CD8-positive, alpha-beta memory T cell (primary cell): ENCODE measurements around the gene NOP9. TPM values are rescaled to one million over a fixed set of nuclear protein-coding genes. Genes with fewer than 3 reads are reported as not detected.

Experiments used
- CTCF ChIA-PET: fragments of 350-600 bp; sonication (Branson Sonifier 250); formaldehyde crosslinking; loops from one replicate; lab custom pipeline; 2021; ENCODE audit warnings: antibody characterized with exemption; lab: Charles Lee
- POLR2A ChIA-PET: fragments of 350-600 bp; sonication (Branson Sonifier 250); formaldehyde crosslinking; loops from one replicate; lab custom pipeline; 2021; ENCODE audit warnings: antibody characterized with exemption; lab: Charles Lee
- DNase-seq, 5 donors: peaks; one replicate each; pipeline versions ENCODE4 v3.0.0 to v3.0.0-alpha.2; 2020 to 2022; ENCODE audit warnings: mixed read lengths in 1 of 5
- H3K27ac ChIP-seq: one replicate; pipeline ENCODE4 v1.7.0; 2013; ENCODE audit warnings: low read depth, mild to moderate bottlenecking, low read length, moderate library complexity
- H3K27me3 ChIP-seq: 2 replicates; pipeline ENCODE4 v1.7.0; 2013; ENCODE audit warnings: low read length, mild to moderate bottlenecking; ENCODE audit not compliant: insufficient read depth, poor library complexity, severe bottlenecking
- H3K36me3 ChIP-seq: 2 replicates; pipeline ENCODE4 v1.7.0; 2013; ENCODE audit warnings: mild to moderate bottlenecking, low read length, moderate library complexity; ENCODE audit not compliant: insufficient read depth
- H3K4me1 ChIP-seq: 2 replicates; pipeline ENCODE4 v1.7.0; 2013; ENCODE audit warnings: mild to moderate bottlenecking, low read length, moderate library complexity; ENCODE audit not compliant: insufficient read depth
- H3K4me3 ChIP-seq: 2 replicates; pipeline ENCODE4 v1.7.0; 2013; ENCODE audit warnings: mild to moderate bottlenecking, low read length
- H3K9me3 ChIP-seq: 2 replicates; pipeline ENCODE4 v1.7.0; 2013; ENCODE audit warnings: mild to moderate bottlenecking, low read length
- H3K27ac Mint-ChIP-seq, 8 donors: one replicate each; pipeline ENCODE4 v1.8.0; 2020 to 2021; ENCODE audit warnings: mixed read lengths in 8 of 8, mild to moderate bottlenecking in 6 of 8, inconsistent platforms in 3 of 8, moderate library complexity in 3 of 8
- H3K27me3 Mint-ChIP-seq, 2 donors: one replicate each; pipeline ENCODE4 v1.8.0; 2020 to 2021; ENCODE audit warnings: mixed read lengths in 2 of 2, mild to moderate bottlenecking in 1 of 2, moderate library complexity in 1 of 2
- H3K36me3 Mint-ChIP-seq, 3 donors: one replicate each; pipeline ENCODE4 v1.8.0; 2020 to 2021; ENCODE audit warnings: mixed read lengths in 3 of 3, inconsistent platforms in 1 of 3, mild to moderate bottlenecking in 1 of 3
- H3K4me1 Mint-ChIP-seq, 3 donors: one replicate each; pipeline ENCODE4 v1.8.0; 2020 to 2021; ENCODE audit warnings: mixed read lengths in 3 of 3, inconsistent platforms in 1 of 3, mild to moderate bottlenecking in 1 of 3
- H3K4me3 Mint-ChIP-seq, 7 donors: one replicate each; pipeline ENCODE4 v1.8.0; 2020 to 2021; ENCODE audit warnings: mixed read lengths in 7 of 7, mild to moderate bottlenecking in 6 of 7, moderate library complexity in 4 of 7, inconsistent platforms in 2 of 7
- H3K9me3 Mint-ChIP-seq, 5 donors: one replicate each; pipeline ENCODE4 v1.8.0; 2020 to 2022; ENCODE audit warnings: mixed read lengths in 5 of 5, mild to moderate bottlenecking in 3 of 5, moderate library complexity in 2 of 5, inconsistent platforms in 1 of 5
- polyA plus RNA-seq: library from polyadenylated mRNA; unstranded; fragments of 300-500 nt; fragmentation: Illumina TruSeq; gene quantifications from one replicate; pipeline ENCODE4 v1.2.3, GENCODE V29; 2021
- total RNA-seq, 2 experiments: library from RNA; stranded (reverse); gene quantifications; one replicate each; pipeline ENCODE4 v1.2.3, GENCODE V29; 2021

The NOP9 gene
- total and polyA plus RNA-seq, 3 experiments from 2014 or later = 2.1 to 47.1 (median 44.1) TPM

DNA sequence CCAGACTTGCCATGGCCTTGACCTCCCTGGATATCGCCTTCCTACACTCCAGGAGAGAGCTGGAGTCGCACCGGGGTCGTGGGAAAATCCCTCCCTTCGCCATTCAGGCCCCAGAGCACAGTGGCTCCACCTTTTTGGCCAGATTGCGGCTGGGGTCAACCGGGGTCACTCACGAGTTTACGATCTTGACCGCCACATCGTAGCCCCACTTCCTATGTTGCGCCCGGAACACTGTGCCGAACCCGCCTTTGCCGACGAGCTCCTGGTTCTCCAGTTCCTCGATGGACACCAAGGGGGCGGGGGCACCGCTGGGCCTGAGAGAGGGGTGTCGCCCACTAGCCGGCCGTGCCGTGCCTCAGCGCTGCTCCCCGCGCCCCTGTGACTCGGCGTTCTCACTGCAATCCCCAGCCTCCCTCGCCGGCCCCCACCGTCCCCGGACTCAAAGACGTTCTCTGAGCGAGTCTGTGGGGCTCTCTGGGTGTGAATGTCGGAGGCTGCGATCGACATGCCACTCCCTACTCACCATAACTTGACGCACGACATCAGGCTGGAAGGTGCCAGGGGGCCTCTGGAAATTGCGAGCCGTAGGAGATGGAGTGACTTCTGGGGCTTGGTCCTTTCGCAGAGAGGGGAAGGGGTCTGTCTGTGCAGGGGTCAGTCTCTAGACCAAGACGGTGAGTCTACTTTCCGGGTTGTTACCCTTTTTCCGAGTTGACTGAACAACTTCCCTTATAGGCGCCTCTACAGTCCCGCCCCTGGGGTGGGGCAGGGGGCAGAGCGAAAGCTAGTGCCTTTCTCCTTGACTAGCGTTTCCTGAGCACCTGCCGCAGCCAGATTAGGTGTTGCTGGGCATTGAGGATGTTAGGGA, 39.9 kb downstream of the NOP9 start, which contains the start of gene RIPK3:
Gene RIPK3 (minus strand): TSS at position 708 of the 868 bp plus-strand sequence. CDS start 165 bp downstream, at position 543.
- H3K9me3 ChIP-seq = no peaks in the 10 kb centered on the region
- H3K4me3 ChIP-seq = peak within 1 kb of the TSS; percentile 92
- H3K27me3 ChIP-seq = peaks cover 10% of the 10 kb centered on the region
- DNase-seq = peak; percentile 50 to 75 (median 57)
- peak within 1 kb of the TSS; percentile 95 to 97 (median 97) for H3K4me3 Mint-ChIP-seq
- peak within 1 kb of the TSS; percentile 55 to 96 (median 93) for H3K27ac Mint-ChIP-seq
- H3K36me3 ChIP-seq = peaks cover 10% of the 10 kb centered on the region
- peaks cover 15 to 19% of the 10 kb centered on the region in 2 donors for H3K27me3 Mint-ChIP-seq
- ChIA-PET POLR2A (interaction anchor here (0.6 to 3.3 kb wide), 4 partner anchors 91 to 102 kb away, joined by 3 to 21 read pairs (median 4); partner anchors contain the start of genes CBLN3 and KHNYN), CTCF (interaction anchor here (0.9 to 14.0 kb wide), 8 partner anchors 11 to 97 kb away, joined by 3 to 486 read pairs (median 3); partner anchors contain the start of genes CBLN3, CIDEB, KHNYN and LTB4R)
- H3K9me3 Mint-ChIP-seq = no peaks in the 10 kb centered on the region
- peaks cover 29 to 50% (median 43%) of the 10 kb centered on the region in 3 donors for H3K4me1 Mint-ChIP-seq
- peaks cover 31% of the 10 kb centered on the region for H3K4me1 ChIP-seq
- peak within 1 kb of the TSS; percentile 60 for H3K27ac ChIP-seq
- H3K36me3 Mint-ChIP-seq = peaks cover 5 to 33% (median 5%) of the 10 kb centered on the region in 3 donors

DNA sequence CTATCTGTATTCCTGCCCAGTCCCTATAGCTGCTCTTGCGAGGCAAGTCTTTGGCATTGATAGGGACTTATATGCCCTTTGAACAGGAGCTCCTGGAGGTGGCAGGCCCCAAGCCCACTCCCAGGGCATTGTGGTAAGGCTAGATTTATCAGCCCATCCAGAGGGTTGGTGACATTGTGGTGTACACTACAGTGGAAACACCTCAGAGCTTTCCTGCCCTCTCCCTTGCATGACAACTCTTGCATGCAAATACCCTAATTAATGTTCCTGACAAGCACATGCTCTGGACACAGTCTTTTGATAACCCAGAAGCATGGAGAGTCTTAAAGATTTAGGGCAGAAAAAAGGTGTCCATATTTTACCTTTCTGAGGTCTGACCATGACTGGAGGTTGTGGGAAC, 41.0 kb downstream of the NOP9 start:
- H3K36me3 Mint-ChIP-seq = peaks cover 5 to 33% (median 5%) of the 10 kb centered on the region in 3 donors
- H3K9me3 Mint-ChIP-seq = no peaks in the 10 kb centered on the region
- H3K36me3 ChIP-seq = peaks cover 10% of the 10 kb centered on the region
- H3K9me3 ChIP-seq = no peaks in the 10 kb centered on the region
- H3K4me1 ChIP-seq = peaks cover 23% of the 10 kb centered on the region
- H3K4me3 Mint-ChIP-seq = peak overlapping the region in 4 of 7 donors; percentile 1 to 97 (median 95)
- POLR2A ChIA-PET = interaction anchor here (1.1 to 3.3 kb wide), 3 partner anchors 90 to 97 kb away, joined by 3 to 21 read pairs (median 3); partner anchors contain the start of genes CBLN3 and KHNYN
- H3K27ac ChIP-seq = no peak overlapping the region
- CTCF ChIA-PET = interaction anchor here (0.9 to 14.0 kb wide), 4 partner anchors 12 to 98 kb away, joined by 3 to 486 read pairs (median 12); partner anchors contain the start of genes CBLN3, CIDEB, KHNYN and SDR39U1
- DNase-seq = no peak
- H3K27ac Mint-ChIP-seq = no peak overlapping the region
- H3K4me1 Mint-ChIP-seq = peaks cover 24 to 40% (median 37%) of the 10 kb centered on the region in 3 donors
- no peak overlapping the region for H3K4me3 ChIP-seq
- peaks cover 15 to 23% of the 10 kb centered on the region in 2 donors for H3K27me3 Mint-ChIP-seq
- no peaks in the 10 kb centered on the region for H3K27me3 ChIP-seq

DNA sequence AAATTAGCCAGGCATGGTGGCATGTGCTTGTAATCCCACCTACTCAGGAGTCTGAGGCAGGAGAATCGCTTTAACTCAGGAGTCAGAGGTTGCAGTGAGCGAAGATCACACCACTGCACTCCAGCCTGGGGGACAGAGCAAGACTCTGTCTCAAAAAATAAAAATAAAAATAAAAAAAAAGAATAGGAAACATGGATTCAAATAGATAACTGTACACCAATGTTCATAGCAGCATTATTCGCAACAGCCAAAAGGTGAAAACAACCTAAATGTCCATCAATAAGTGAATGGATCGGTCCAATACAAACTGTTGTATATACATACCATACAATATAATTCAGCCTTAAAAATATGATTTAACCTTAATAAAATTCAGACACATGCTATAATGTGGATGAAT, 43.2 kb downstream of the NOP9 start:
- Histone ChIP-seq H3K4me3 (no peak overlapping the region), H3K27me3 (no peaks in the 10 kb centered on the region), H3K4me1 (peaks cover 23% of the 10 kb centered on the region), H3K27ac (no peak overlapping the region), H3K9me3 (no peaks in the 10 kb centered on the region), H3K36me3 (no peaks in the 10 kb centered on the region)
- Mint-ChIP-seq H3K27me3 (peaks cover 12 to 32% of the 10 kb centered on the region in 2 donors), H3K4me3 (no peak overlapping the region), H3K36me3 (peaks cover 0 to 12% (median 0%) of the 10 kb centered on the region in 3 donors), H3K9me3 (no peaks in the 10 kb centered on the region), H3K27ac (no peak overlapping the region), H3K4me1 (peaks cover 17 to 25% (median 20%) of the 10 kb centered on the region in 3 donors)
- ChIA-PET CTCF (interaction anchor here (1.2 kb wide), 2 partner anchors 9 kb away, joined by 3 to 8 read pairs; no protein-coding TSS in a partner anchor), POLR2A (no interaction called here)
- DNase-seq = no peak

DNA sequence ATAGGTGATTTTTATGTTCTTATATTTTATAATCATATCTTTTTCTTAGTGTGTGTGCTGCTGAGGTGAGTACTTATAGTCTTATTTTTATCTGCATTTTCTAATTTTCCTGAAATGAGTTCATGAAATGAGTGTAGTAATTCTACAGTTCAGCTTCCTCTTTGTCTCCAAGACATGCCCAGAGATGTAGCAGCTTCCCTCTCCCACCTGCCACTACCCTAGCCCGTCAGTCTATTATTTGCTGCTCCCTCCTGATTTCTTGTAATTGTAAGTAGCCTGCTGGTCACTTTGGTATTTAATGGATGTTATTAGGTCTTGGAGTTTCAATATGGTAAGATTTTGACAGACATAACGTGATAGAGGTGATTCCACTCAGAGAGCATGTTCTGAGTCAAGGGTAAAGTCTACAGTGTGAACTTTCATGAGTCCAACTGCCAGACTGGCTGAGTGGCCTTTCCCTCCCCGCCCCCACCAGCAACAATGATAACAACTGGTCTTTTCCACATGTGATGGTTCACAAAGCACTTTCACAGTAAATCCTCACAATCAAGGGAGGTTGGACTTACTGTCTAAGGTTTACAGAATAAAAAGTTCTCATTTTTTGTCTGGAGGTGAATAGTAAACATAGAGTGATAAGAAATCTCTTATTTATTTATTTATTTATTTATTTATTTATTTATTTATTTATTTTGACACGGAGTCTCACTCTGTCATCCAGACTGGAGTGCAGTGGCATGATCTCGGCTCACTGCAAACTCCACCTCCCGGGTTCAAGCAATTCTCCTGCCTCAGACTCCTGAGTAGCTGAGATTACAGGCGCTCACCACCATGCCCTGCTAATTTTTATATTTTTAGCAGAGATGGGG, 44.4 kb downstream of the NOP9 start:
- H3K4me1 ChIP-seq = peaks cover 12% of the 10 kb centered on the region
- no peak overlapping the region for H3K4me3 ChIP-seq
- ChIA-PET POLR2A (interaction anchor here (0.6 kb wide), 1 partner anchor 24 kb away, joined by 7 read pairs; the partner anchor contains the start of gene NFATC4), CTCF (interaction anchor here (1.1 to 4.4 kb wide), 3 partner anchors 10 to 93 kb away, joined by 3 to 37 read pairs (median 3); partner anchors contain the start of gene ADCY4)
- H3K9me3 ChIP-seq = no peaks in the 10 kb centered on the region
- no peaks in the 10 kb centered on the region for H3K36me3 ChIP-seq
- Mint-ChIP-seq H3K9me3 (no peaks in the 10 kb centered on the region), H3K36me3 (peaks cover 0 to 4% (median 0%) of the 10 kb centered on the region in 3 donors), H3K4me3 (no peak overlapping the region), H3K27me3 (peaks cover 12 to 32% of the 10 kb centered on the region in 2 donors), H3K27ac (no peak overlapping the region), H3K4me1 (peaks cover 8 to 14% (median 11%) of the 10 kb centered on the region in 3 donors)
- H3K27ac ChIP-seq = no peak overlapping the region
- no peak for DNase-seq
- no peaks in the 10 kb centered on the region for H3K27me3 ChIP-seq

DNA sequence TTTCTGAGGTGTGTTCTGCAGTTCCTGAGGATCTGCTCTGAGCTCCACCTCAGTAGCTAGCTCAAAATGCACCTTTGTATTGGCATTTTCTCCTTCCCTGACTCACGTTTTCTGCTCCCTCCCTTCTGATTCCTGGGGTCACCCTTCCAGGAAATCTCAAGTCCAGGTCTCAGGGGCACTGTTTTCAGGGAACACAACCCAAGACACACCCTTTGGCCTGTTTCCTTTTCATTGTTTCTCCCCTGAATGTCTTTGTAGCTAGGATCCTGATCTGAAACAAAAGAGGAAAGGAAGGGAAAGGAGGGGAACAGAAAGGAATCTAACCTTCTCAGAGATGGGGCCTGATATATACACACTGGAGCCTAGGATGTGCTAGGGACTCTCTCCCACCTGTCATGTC, 47.5 kb downstream of the NOP9 start:
- Mint-ChIP-seq H3K27me3 (peaks cover 33 to 56% of the 10 kb centered on the region in 2 donors), H3K27ac (peak overlapping the region in 1 of 8 donors; percentile 16), H3K4me1 (no peaks in the 10 kb centered on the region), H3K36me3 (no peaks in the 10 kb centered on the region), H3K9me3 (no peaks in the 10 kb centered on the region), H3K4me3 (no peak overlapping the region)
- Histone ChIP-seq H3K4me1 (no peaks in the 10 kb centered on the region), H3K4me3 (no peak overlapping the region), H3K9me3 (no peaks in the 10 kb centered on the region), H3K27me3 (no peaks in the 10 kb centered on the region), H3K36me3 (no peaks in the 10 kb centered on the region), H3K27ac (no peak overlapping the region)
- CTCF ChIA-PET = interaction anchor here (4.4 kb wide), 1 partner anchor 14 kb away, joined by 37 read pairs; the partner anchor contains the start of gene ADCY4
- no peak for DNase-seq
- POLR2A ChIA-PET = no interaction called here

DNA sequence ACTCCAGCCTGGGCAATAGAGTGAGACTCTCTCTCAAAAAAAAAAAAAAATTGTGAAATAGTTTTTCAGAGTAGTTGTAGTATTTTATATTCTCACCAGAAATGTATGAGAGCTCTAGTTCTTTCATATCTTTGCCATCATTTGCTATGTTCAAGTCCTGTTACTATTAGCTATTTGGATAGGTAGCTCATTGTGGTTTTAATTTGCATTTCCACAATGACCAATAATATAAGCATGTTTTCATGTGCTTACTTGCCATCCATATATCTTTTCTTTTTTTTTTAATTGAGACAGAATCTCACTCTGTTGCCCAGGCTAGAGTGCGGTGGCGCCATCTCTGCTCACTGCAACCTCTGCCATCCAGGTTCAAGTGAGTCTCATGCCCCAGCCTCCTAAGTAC, 48.5 kb downstream of the NOP9 start:
- Mint-ChIP-seq H3K9me3 (no peaks in the 10 kb centered on the region), H3K36me3 (no peaks in the 10 kb centered on the region), H3K27me3 (peaks cover 36 to 60% of the 10 kb centered on the region in 2 donors), H3K4me1 (no peaks in the 10 kb centered on the region), H3K27ac (no peak overlapping the region), H3K4me3 (no peak overlapping the region)
- Histone ChIP-seq H3K4me3 (no peak overlapping the region), H3K27me3 (peaks cover 3% of the 10 kb centered on the region), H3K9me3 (no peaks in the 10 kb centered on the region), H3K36me3 (no peaks in the 10 kb centered on the region), H3K4me1 (no peaks in the 10 kb centered on the region), H3K27ac (no peak overlapping the region)
- CTCF ChIA-PET = interaction anchor here (0.8 to 4.4 kb wide), 2 partner anchors 15 to 19 kb away, joined by 3 to 37 read pairs; partner anchors contain the start of gene ADCY4
- POLR2A ChIA-PET = no interaction called here
- DNase-seq = no peak

DNA sequence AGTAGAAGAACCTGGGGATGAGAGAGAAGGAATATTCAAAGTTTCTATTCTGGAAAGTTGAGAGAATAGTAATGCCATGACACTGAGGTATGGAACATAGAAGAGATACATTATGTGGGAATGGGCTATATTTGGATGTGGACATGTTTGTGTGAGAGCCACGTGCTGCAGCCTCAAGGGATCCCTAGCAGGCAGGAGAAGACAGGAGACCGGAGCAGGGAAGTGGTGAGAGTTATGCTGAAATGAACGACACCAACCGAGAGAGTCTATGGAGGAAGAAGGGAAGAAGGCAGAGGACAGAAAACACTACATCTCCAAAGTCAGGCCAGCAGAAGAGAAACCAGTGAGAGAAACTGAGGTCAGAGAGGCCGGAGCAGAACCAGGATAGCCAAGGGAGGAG, 50.1 kb downstream of the NOP9 start:
- Mint-ChIP-seq H3K27me3 (peaks cover 36 to 67% of the 10 kb centered on the region in 2 donors), H3K9me3 (no peaks in the 10 kb centered on the region), H3K4me1 (no peaks in the 10 kb centered on the region), H3K36me3 (no peaks in the 10 kb centered on the region), H3K27ac (peak overlapping the region in 1 of 8 donors; percentile 19), H3K4me3 (no peak overlapping the region)
- Histone ChIP-seq H3K27ac (no peak overlapping the region), H3K4me1 (no peaks in the 10 kb centered on the region), H3K4me3 (no peak overlapping the region), H3K9me3 (no peaks in the 10 kb centered on the region), H3K27me3 (peaks cover 3% of the 10 kb centered on the region), H3K36me3 (no peaks in the 10 kb centered on the region)
- ChIA-PET CTCF (no interaction called here), POLR2A (no interaction called here)
- no peak for DNase-seq
